HEK293 (cell line): ENCODE results near the gene YIPF5.
A peak's percentile ranks its signal among the peaks of the same experiment; 100 is the strongest.

Experiments
- CTCF ChIA-PET: fragments of 350-600 bp; formaldehyde crosslinking; extraction: SDS; loops from one replicate; lab custom pipeline; 2021; ENCODE audit warnings: antibody characterized with exemption; lab: Yijun Ruan, JAX
- POLR2A ChIA-PET: fragments of 300-600 bp; formaldehyde crosslinking; extraction: SDS; loops from one replicate; lab custom pipeline; 2020; ENCODE audit warnings: antibody characterized with exemption, inconsistent platforms; lab: Yijun Ruan, JAX
- H3K27ac ChIP-seq: fragments of 200-500 bp; sonication (Bioruptor generic); 2 replicates; pipeline ENCODE4 v1.5.1; 2014; ENCODE audit warnings: low read depth, low read length, control low read depth, inconsistent platforms; ENCODE audit errors: extremely low read depth
- H3K36me3 ChIP-seq, 2 experiments: fragments of 200-500 bp in 1 of 2; sonication (Bioruptor generic) in 1 of 2; 1 replicate in 1 of 2; 2 replicates in 1 of 2; pipeline ENCODE4 v1.5.1; 2014 to 2017; ENCODE audit warnings: inconsistent platforms in 2 of 2, low read length in 2 of 2; ENCODE audit not compliant: control insufficient read depth in 2 of 2, insufficient read depth in 1 of 2
- H3K4me1 ChIP-seq: fragments of 200-500 bp; sonication (Bioruptor generic); 2 replicates; pipeline ENCODE4 v1.5.1; 2014; ENCODE audit warnings: mild to moderate bottlenecking, low read length, inconsistent platforms; ENCODE audit not compliant: control insufficient read depth, insufficient read depth
- H3K4me3 ChIP-seq: 2 replicates; pipeline ENCODE4 v1.5.1; 2011; ENCODE audit warnings: low read depth, mild to moderate bottlenecking, control low read depth, low read length, moderate library complexity
- H3K9me3 ChIP-seq: fragments of 200-500 bp; sonication (Bioruptor generic); 2 replicates; pipeline ENCODE4 v1.5.1; 2014; ENCODE audit warnings: low read depth, low read length, inconsistent platforms; ENCODE audit not compliant: control insufficient read depth, insufficient read depth
- HOXA7 ChIP-seq: sonication (generic); formaldehyde crosslinking; IDR thresholded peaks from 2 replicates; pipeline ENCODE4 v1.8.1; 2022; ENCODE audit warnings: missing genetic modification reagents, borderline replicate concordance
- TCF7L2 ChIP-seq: IDR thresholded peaks from 2 replicates; pipeline ENCODE4 v1.6.1; 2011; ENCODE audit warnings: low read depth, mild to moderate bottlenecking, inconsistent platforms, low read length, moderate library complexity, borderline replicate concordance
- ZIC2 ChIP-seq: fragments of 450-650 bp; formaldehyde crosslinking; IDR thresholded peaks from 2 replicates; pipeline ENCODE4 v1.5.1; 2016; ENCODE audit warnings: missing biosample characterization, missing genetic modification characterization
- ZNF132 ChIP-seq: fragments of 450-650 bp; formaldehyde crosslinking; IDR thresholded peaks from 2 replicates; pipeline ENCODE4 v1.5.1; 2017; ENCODE audit warnings: missing biosample characterization, missing genetic modification characterization, borderline replicate concordance
- ZNF140 ChIP-seq: fragments of 450-650 bp; formaldehyde crosslinking; IDR thresholded peaks from 2 replicates; pipeline ENCODE4 v1.5.1; 2016; ENCODE audit warnings: missing biosample characterization, missing genetic modification characterization
- ZNF146 ChIP-seq: fragments of 450-650 bp; formaldehyde crosslinking; IDR thresholded peaks from 2 replicates; pipeline ENCODE4 v1.5.1; 2016; ENCODE audit warnings: missing biosample characterization, missing genetic modification characterization
- ZNF2 ChIP-seq: fragments of 450-650 bp; formaldehyde crosslinking; IDR thresholded peaks from 2 replicates; pipeline ENCODE4 v1.5.1; 2016; ENCODE audit warnings: missing biosample characterization, missing genetic modification characterization
- ZNF202 ChIP-seq: fragments of 450-650 bp; formaldehyde crosslinking; IDR thresholded peaks from 2 replicates; pipeline ENCODE4 v1.5.1; 2016; ENCODE audit warnings: missing biosample characterization, missing genetic modification characterization, borderline replicate concordance
- ZNF311 ChIP-seq: fragments of 450-650 bp; formaldehyde crosslinking; IDR thresholded peaks from 2 replicates; pipeline ENCODE4 v1.5.1; 2017; ENCODE audit warnings: missing biosample characterization, missing genetic modification characterization, borderline replicate concordance
- ZNF501 ChIP-seq: fragments of 450-650 bp; formaldehyde crosslinking; IDR thresholded peaks from 2 replicates; pipeline ENCODE4 v1.5.1; 2016; ENCODE audit warnings: missing biosample characterization, missing genetic modification characterization
- ZNF561 ChIP-seq: fragments of 450-650 bp; IDR thresholded peaks from 2 replicates; pipeline ENCODE4 v1.5.1; 2018; ENCODE audit warnings: missing biosample characterization, missing genetic modification characterization, borderline replicate concordance
- ZNF658 ChIP-seq: fragments of 450-650 bp; formaldehyde crosslinking; IDR thresholded peaks from 2 replicates; pipeline ENCODE4; 2016; ENCODE audit warnings: missing biosample characterization, missing genetic modification characterization
- ZNF843 ChIP-seq: fragments of 450-650 bp; formaldehyde crosslinking; IDR thresholded peaks from 2 replicates; pipeline ENCODE4 v1.5.1; 2016; ENCODE audit warnings: missing biosample characterization, missing genetic modification characterization
- ZSCAN18 ChIP-seq: fragments of 450-650 bp; formaldehyde crosslinking; IDR thresholded peaks from 2 replicates; pipeline ENCODE4 v1.5.1; 2016; ENCODE audit warnings: missing biosample characterization, missing genetic modification characterization
- TF ChIP-seq, protein P1 (sequence below): fragments of 450-650 bp; formaldehyde crosslinking; IDR thresholded peaks from 2 replicates; pipeline ENCODE4 v1.5.1; 2016; ENCODE audit warnings: missing biosample characterization, missing genetic modification characterization
- TF ChIP-seq, protein P2 (sequence below): fragments of 450-650 bp; formaldehyde crosslinking; IDR thresholded peaks from 2 replicates; pipeline ENCODE4 v1.5.1; 2016; ENCODE audit warnings: missing biosample characterization, missing genetic modification characterization
- TF ChIP-seq, protein P3 (sequence below): fragments of 450-650 bp; formaldehyde crosslinking; IDR thresholded peaks from 2 replicates; pipeline ENCODE4 v1.5.1; 2016; ENCODE audit warnings: missing biosample characterization, missing genetic modification characterization, low read depth
- TF ChIP-seq, protein P4 (sequence below): fragments of 450-650 bp; formaldehyde crosslinking; IDR thresholded peaks from 2 replicates; pipeline ENCODE4 v1.5.1; 2016; ENCODE audit warnings: missing biosample characterization, missing genetic modification characterization
- TF ChIP-seq, protein P5 (sequence below): fragments of 450-650 bp; formaldehyde crosslinking; IDR thresholded peaks from 2 replicates; pipeline ENCODE4 v1.5.1; 2016; ENCODE audit warnings: missing biosample characterization, missing genetic modification characterization

Gene YIPF5

GRCh38 chr5:144195448-144195847 is 25.0 kb upstream of the YIPF5 start:
- TF ChIP-seq ZNF561: no peak
- TF ChIP-seq, protein P1, sequence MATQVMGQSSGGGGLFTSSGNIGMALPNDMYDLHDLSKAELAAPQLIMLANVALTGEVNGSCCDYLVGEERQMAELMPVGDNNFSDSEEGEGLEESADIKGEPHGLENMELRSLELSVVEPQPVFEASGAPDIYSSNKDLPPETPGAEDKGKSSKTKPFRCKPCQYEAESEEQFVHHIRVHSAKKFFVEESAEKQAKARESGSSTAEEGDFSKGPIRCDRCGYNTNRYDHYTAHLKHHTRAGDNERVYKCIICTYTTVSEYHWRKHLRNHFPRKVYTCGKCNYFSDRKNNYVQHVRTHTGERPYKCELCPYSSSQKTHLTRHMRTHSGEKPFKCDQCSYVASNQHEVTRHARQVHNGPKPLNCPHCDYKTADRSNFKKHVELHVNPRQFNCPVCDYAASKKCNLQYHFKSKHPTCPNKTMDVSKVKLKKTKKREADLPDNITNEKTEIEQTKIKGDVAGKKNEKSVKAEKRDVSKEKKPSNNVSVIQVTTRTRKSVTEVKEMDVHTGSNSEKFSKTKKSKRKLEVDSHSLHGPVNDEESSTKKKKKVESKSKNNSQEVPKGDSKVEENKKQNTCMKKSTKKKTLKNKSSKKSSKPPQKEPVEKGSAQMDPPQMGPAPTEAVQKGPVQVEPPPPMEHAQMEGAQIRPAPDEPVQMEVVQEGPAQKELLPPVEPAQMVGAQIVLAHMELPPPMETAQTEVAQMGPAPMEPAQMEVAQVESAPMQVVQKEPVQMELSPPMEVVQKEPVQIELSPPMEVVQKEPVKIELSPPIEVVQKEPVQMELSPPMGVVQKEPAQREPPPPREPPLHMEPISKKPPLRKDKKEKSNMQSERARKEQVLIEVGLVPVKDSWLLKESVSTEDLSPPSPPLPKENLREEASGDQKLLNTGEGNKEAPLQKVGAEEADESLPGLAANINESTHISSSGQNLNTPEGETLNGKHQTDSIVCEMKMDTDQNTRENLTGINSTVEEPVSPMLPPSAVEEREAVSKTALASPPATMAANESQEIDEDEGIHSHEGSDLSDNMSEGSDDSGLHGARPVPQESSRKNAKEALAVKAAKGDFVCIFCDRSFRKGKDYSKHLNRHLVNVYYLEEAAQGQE: no peak
- no peak for TF ChIP-seq ZNF140 (tag by site-specific recombination)
- TF ChIP-seq, protein P2, sequence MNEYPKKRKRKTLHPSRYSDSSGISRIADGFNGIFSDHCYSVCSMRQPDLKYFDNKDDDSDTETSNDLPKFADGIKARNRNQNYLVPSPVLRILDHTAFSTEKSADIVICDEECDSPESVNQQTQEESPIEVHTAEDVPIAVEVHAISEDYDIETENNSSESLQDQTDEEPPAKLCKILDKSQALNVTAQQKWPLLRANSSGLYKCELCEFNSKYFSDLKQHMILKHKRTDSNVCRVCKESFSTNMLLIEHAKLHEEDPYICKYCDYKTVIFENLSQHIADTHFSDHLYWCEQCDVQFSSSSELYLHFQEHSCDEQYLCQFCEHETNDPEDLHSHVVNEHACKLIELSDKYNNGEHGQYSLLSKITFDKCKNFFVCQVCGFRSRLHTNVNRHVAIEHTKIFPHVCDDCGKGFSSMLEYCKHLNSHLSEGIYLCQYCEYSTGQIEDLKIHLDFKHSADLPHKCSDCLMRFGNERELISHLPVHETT: no peak
- TF ChIP-seq ZNF146 (tag by site-specific recombination): no peak
- TF ChIP-seq ZNF501 (tag by site-specific recombination): no peak
- no peak for TF ChIP-seq ZSCAN18 (tag by site-specific recombination)
- TF ChIP-seq HOXA7 (CRISPR knock-in tag): no peak
- TF ChIP-seq ZNF311: no peak
- CTCF ChIA-PET: interaction anchor here (0.6 to 5.3 kb wide), 3 partner anchors 10 to 1782 kb away, joined by 3 to 29 read pairs (median 3); no protein-coding TSS in a partner anchor
- H3K4me1 ChIP-seq: peaks cover 28% of the 10 kb centered on the region

DNA sequence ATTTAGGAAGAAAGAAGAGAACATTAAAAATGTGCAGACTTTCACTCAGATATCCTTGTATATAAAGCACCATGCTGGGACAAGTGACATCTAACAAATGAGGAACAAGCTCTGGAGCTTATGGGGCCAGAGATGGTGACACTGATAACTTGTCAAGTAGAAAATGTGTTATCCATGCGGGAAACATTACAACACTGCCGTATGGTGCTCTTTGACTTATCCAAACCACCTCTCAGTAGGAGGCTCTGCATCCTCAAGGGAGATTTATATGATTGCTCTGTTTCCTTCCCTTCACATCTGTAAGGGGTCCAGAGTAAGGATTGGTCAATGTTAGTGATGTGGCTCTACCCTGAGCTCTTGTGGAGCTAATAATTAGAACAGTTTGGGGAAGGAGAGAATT is 23.7 kb upstream of the YIPF5 start:
- H3K4me1 ChIP-seq: peaks cover 26% of the 10 kb centered on the region
- H3K27ac ChIP-seq: no peak overlapping the region
- no peaks in the 10 kb centered on the region for H3K9me3 ChIP-seq
- no peak overlapping the region for H3K4me3 ChIP-seq
- ChIA-PET POLR2A (interaction anchor here (0.8 kb wide), 1 partner anchor 24 kb away, joined by 3 read pairs; the partner anchor contains the start of genes KCTD16 and YIPF5), CTCF (interaction anchor here (0.7 to 5.3 kb wide), 6 partner anchors 9 to 1178 kb away, joined by 3 to 29 read pairs (median 3); no protein-coding TSS in a partner anchor)
- no peaks in the 10 kb centered on the region for H3K36me3 ChIP-seq
- TF ChIP-seq TCF7L2: peak; percentile 55; the same call in 1 of the 2 replicates
- TF ChIP-seq ZNF202: no peak
- TF ChIP-seq ZNF658 (tag by site-specific recombination): no peak
- TF ChIP-seq ZNF843 (tag by site-specific recombination): no peak
- TF ChIP-seq ZIC2 (tag by site-specific recombination): peak; percentile 59
- TF ChIP-seq, protein P3, sequence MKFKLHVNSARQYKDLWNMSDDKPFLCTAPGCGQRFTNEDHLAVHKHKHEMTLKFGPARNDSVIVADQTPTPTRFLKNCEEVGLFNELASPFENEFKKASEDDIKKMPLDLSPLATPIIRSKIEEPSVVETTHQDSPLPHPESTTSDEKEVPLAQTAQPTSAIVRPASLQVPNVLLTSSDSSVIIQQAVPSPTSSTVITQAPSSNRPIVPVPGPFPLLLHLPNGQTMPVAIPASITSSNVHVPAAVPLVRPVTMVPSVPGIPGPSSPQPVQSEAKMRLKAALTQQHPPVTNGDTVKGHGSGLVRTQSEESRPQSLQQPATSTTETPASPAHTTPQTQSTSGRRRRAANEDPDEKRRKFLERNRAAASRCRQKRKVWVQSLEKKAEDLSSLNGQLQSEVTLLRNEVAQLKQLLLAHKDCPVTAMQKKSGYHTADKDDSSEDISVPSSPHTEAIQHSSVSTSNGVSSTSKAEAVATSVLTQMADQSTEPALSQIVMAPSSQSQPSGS (tag by site-specific recombination): no peak
- TF ChIP-seq, protein P4, sequence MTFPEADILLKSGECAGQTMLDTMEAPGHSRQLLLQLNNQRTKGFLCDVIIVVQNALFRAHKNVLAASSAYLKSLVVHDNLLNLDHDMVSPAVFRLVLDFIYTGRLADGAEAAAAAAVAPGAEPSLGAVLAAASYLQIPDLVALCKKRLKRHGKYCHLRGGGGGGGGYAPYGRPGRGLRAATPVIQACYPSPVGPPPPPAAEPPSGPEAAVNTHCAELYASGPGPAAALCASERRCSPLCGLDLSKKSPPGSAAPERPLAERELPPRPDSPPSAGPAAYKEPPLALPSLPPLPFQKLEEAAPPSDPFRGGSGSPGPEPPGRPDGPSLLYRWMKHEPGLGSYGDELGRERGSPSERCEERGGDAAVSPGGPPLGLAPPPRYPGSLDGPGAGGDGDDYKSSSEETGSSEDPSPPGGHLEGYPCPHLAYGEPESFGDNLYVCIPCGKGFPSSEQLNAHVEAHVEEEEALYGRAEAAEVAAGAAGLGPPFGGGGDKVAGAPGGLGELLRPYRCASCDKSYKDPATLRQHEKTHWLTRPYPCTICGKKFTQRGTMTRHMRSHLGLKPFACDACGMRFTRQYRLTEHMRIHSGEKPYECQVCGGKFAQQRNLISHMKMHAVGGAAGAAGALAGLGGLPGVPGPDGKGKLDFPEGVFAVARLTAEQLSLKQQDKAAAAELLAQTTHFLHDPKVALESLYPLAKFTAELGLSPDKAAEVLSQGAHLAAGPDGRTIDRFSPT (tag by site-specific recombination): peak; percentile 59
- TF ChIP-seq ZNF2 (tag by site-specific recombination): no peak
- TF ChIP-seq ZNF132 (tag by site-specific recombination): no peak
- TF ChIP-seq, protein P5, sequence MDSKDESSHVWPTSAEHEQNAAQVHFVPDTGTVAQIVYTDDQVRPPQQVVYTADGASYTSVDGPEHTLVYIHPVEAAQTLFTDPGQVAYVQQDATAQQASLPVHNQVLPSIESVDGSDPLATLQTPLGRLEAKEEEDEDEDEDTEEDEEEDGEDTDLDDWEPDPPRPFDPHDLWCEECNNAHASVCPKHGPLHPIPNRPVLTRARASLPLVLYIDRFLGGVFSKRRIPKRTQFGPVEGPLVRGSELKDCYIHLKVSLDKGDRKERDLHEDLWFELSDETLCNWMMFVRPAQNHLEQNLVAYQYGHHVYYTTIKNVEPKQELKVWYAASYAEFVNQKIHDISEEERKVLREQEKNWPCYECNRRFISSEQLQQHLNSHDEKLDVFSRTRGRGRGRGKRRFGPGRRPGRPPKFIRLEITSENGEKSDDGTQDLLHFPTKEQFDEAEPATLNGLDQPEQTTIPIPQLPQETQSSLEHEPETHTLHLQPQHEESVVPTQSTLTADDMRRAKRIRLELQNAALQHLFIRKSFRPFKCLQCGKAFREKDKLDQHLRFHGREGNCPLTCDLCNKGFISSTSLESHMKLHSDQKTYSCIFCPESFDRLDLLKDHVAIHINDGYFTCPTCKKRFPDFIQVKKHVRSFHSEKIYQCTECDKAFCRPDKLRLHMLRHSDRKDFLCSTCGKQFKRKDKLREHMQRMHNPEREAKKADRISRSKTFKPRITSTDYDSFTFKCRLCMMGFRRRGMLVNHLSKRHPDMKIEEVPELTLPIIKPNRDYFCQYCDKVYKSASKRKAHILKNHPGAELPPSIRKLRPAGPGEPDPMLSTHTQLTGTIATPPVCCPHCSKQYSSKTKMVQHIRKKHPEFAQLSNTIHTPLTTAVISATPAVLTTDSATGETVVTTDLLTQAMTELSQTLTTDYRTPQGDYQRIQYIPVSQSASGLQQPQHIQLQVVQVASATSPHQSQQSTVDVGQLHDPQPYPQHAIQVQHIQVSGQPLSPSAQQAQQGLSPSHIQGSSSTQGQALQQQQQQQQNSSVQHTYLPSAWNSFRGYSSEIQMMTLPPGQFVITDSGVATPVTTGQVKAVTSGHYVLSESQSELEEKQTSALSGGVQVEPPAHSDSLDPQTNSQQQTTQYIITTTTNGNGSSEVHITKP (tag by site-specific recombination): no peak

More at GRCh38 chr5:144195448-144195847, 25.0 kb upstream of the YIPF5 start:
- POLR2A ChIA-PET: no interaction called here
- Histone ChIP-seq H3K9me3 (no peaks in the 10 kb centered on the region), H3K27ac (no peak overlapping the region), H3K36me3 (no peaks in the 10 kb centered on the region), H3K4me3 (no peak overlapping the region)
